Ishikawa (cell line): ENCODE results near the gene SHMT2.

Experiments
- CEBPB ChIP-seq: IDR thresholded peaks from 2 replicates; pipeline ENCODE4 v1.6.1; 2012
- CREB1 ChIP-seq: IDR thresholded peaks from 2 replicates; pipeline ENCODE4 v1.6.1; 2012; ENCODE audit warnings: low read depth
- EGR1 ChIP-seq: IDR thresholded peaks from 2 replicates; pipeline ENCODE4 v1.6.1; 2012
- EP300 ChIP-seq: IDR thresholded peaks from 2 replicates; pipeline ENCODE4 v1.6.1; 2012; ENCODE audit warnings: borderline replicate concordance
- FOXM1 ChIP-seq: IDR thresholded peaks from 2 replicates; pipeline ENCODE4 v1.6.1; 2012; ENCODE audit warnings: low read depth, borderline replicate concordance
- NFIC ChIP-seq: IDR thresholded peaks from 2 replicates; pipeline ENCODE4 v1.6.1; 2012
- RAD21 ChIP-seq: IDR thresholded peaks from 2 replicates; pipeline ENCODE4 v1.6.1; 2012; ENCODE audit warnings: low read depth
- TAF1 ChIP-seq: IDR thresholded peaks from 2 replicates; pipeline ENCODE4 v1.6.1; 2012; ENCODE audit warnings: low read depth, mild to moderate bottlenecking
- TCF12 ChIP-seq: IDR thresholded peaks from 2 replicates; pipeline ENCODE4 v1.6.1; 2012; ENCODE audit warnings: low read depth
- TEAD4 ChIP-seq: IDR thresholded peaks from 2 replicates; pipeline ENCODE4 v1.6.1; 2012
- USF1 ChIP-seq: IDR thresholded peaks from 2 replicates; pipeline ENCODE4 v1.6.1; 2012
- YY1 ChIP-seq: IDR thresholded peaks from 2 replicates; pipeline ENCODE4 v1.6.1; 2012; ENCODE audit warnings: low read depth
- ZBTB7A ChIP-seq: IDR thresholded peaks from 2 replicates; pipeline ENCODE4 v1.6.1; 2012; ENCODE audit warnings: low read depth
- TF ChIP-seq, protein P1 (sequence below): IDR thresholded peaks from 2 replicates; pipeline ENCODE4 v1.6.1; 2012
- TF ChIP-seq, protein P2 (sequence below): IDR thresholded peaks from 2 replicates; pipeline ENCODE4 v1.6.1; 2012; ENCODE audit warnings: low read depth, mild to moderate bottlenecking

SHMT2 gene

DNA sequence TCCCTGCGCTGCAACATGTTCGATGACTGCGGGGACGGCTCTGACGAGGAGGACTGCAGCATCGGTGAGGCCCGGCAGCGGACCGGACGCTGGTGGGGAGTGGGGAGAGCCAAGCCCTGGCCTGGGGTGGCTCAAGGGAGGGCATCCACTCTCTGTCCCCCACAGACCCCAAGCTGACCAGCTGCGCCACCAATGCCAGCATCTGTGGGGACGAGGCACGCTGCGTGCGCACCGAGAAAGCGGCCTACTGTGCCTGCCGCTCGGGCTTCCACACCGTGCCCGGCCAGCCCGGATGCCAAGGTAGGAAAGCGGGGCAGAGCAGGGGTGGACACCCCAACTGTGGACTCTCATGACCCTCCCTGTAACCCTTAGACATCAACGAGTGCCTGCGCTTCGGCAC, 24.3 kb upstream of the SHMT2 start:
- TF ChIP-seq ZBTB7A (no peak), USF1 (no peak), RAD21 (no peak), FOXM1 (no peak), YY1 (no peak), TCF12 (no peak), CREB1 (no peak), EGR1 (no peak), EP300 (no peak), CEBPB (no peak), TAF1 (no peak), TEAD4 (no peak), NFIC (no peak)
- TF ChIP-seq, protein P1, sequence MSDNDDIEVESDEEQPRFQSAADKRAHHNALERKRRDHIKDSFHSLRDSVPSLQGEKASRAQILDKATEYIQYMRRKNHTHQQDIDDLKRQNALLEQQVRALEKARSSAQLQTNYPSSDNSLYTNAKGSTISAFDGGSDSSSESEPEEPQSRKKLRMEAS = no peak
- TF ChIP-seq, protein P2, sequence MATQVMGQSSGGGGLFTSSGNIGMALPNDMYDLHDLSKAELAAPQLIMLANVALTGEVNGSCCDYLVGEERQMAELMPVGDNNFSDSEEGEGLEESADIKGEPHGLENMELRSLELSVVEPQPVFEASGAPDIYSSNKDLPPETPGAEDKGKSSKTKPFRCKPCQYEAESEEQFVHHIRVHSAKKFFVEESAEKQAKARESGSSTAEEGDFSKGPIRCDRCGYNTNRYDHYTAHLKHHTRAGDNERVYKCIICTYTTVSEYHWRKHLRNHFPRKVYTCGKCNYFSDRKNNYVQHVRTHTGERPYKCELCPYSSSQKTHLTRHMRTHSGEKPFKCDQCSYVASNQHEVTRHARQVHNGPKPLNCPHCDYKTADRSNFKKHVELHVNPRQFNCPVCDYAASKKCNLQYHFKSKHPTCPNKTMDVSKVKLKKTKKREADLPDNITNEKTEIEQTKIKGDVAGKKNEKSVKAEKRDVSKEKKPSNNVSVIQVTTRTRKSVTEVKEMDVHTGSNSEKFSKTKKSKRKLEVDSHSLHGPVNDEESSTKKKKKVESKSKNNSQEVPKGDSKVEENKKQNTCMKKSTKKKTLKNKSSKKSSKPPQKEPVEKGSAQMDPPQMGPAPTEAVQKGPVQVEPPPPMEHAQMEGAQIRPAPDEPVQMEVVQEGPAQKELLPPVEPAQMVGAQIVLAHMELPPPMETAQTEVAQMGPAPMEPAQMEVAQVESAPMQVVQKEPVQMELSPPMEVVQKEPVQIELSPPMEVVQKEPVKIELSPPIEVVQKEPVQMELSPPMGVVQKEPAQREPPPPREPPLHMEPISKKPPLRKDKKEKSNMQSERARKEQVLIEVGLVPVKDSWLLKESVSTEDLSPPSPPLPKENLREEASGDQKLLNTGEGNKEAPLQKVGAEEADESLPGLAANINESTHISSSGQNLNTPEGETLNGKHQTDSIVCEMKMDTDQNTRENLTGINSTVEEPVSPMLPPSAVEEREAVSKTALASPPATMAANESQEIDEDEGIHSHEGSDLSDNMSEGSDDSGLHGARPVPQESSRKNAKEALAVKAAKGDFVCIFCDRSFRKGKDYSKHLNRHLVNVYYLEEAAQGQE = no peak

DNA sequence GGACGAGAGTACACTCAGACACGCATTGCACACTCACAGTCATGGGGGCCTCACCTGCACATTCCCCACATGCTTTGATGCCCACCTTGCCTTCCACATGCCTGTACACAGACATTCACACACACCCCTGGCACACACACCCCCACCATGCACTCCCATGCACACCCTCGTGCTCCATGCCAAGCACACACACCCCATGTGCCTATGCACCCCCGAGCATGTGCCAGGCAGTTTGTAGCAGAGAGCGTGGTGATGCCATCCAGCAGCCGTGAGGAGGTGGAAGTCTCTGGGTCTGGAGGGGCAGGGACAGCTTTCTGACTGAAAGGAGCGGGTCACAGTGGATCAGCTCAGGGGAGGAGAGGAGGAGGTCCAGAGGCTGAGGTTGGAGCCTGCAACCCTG, 23.6 kb upstream of the SHMT2 start:
- TF ChIP-seq EGR1 (no peak), NFIC (no peak), RAD21 (no peak), CREB1 (no peak), TEAD4 (no peak)

DNA sequence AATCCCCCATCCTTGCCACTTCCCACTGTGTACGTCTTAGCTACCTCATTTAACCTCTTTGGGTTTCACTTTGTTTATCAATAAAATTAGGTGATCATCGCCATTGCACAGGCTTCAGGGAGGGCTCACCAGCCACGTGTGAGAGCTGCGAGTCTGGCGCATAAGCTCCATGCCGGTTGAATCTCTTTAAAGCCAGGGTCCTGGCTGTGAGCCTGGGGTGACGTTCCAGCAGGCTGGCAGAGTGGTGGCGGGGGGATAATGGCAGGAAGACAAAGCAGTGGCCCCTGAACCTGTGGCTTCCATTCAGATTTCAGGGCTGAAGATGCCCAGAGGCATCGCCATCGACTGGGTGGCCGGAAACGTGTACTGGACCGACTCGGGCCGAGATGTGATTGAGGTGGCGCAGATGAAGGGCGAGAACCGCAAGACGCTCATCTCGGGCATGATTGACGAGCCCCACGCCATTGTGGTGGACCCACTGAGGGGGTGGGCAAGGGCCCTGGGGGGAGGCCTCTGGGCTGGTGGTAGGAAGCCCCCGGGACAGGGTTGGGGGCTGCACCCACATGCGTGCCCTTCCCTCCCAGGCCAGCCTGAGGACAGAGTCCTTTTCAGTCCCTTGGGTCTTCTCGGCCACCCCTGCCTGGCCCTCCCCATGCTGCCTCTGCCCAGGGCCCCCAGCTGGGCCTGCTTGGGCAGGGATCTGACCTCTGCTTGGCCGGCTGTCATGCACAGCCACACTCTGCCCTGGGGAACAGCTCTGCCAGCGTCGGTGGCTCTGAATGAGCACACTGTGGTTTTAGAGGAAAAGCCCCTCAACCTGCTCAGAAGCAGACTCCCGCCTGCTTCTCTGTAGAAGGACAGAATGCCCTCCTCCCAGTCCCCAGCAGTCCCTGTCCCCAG, 21.5 kb upstream of the SHMT2 start:
- no peak for TF ChIP-seq FOXM1
- TF ChIP-seq RAD21 = no peak
- TF ChIP-seq, protein P1 = no peak

DNA sequence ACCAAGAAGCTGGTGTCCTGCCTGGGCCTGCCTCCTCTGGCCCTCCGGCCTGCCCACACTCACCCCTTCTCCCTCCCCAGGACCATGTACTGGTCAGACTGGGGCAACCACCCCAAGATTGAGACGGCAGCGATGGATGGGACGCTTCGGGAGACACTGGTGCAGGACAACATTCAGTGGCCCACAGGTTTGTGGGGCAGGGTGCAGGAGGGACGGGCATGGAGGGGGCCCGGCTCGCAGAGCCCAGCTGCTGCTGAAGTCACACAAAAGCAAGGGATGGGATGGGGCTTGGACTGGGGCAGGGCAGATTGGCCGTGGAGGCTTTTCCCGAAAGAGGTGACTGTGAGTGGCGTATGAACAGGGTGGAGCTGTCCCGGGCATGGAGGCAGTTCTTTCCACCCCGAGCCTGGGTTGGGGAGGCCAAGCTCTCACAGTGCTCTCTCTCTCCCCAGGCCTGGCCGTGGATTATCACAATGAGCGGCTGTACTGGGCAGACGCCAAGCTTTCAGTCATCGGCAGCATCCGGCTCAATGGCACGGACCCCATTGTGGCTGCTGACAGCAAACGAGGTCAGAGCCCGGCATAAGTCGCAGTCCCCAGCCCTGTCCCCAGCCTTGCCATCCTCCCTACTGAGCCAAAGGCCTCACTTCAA, 20.8 kb upstream of the SHMT2 start:
- TF ChIP-seq ZBTB7A (no peak), RAD21 (no peak)

- TF ChIP-seq NFIC (no peak), TCF12 (no peak), EP300 (no peak), EGR1 (no peak), USF1 (no peak), FOXM1 (no peak), TAF1 (no peak)
- TF ChIP-seq, protein P2 = no peak
- TF ChIP-seq, protein P1 = no peak
Observed at GRCh38 chr12:57209916-57210315, 19.6 kb upstream of the SHMT2 start.

DNA sequence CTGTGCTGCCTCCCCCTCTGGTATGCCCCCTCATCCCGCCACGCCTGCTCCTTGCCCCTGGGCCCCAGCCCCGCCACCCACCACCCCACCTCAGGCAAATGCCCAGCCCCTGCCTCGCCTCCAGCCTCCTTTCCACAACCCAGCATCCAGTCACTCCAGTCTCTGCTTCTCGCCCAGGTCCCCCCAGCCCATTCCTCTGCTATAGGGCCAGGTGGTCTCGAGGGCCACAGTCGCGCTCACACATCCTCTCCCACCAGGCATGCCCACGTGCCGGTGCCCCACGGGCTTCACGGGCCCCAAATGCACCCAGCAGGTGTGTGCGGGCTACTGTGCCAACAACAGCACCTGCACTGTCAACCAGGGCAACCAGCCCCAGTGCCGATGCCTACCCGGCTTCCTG, 19.1 kb upstream of the SHMT2 start:
- TF ChIP-seq CREB1 = no peak
- TF ChIP-seq, protein P1 = no peak
- TF ChIP-seq YY1 = no peak
- no peak for TF ChIP-seq EGR1
- no peak for TF ChIP-seq FOXM1
- no peak for TF ChIP-seq TAF1
- TF ChIP-seq ZBTB7A = no peak
- no peak for TF ChIP-seq CEBPB
- no peak for TF ChIP-seq NFIC
- TF ChIP-seq EP300 = no peak
- TF ChIP-seq TCF12 = no peak
- TF ChIP-seq, protein P2 = no peak
- no peak for TF ChIP-seq TEAD4
- TF ChIP-seq RAD21 = no peak
